Calu3 (cell line): ENCODE results near the gene SNX27. TPM values are rescaled to one million over a fixed set of nuclear protein-coding genes. Genes with fewer than 3 reads are reported as not detected.

Experiments
- BruUV-seq: library from RNA; stranded (reverse); fragments of 400-500 nt; replicated peaks from 2 replicates; lab custom pipeline; 2021; lab: Mats Ljungman, UMichigan
- CTCF ChIA-PET: fragments of 300-600 bp; sonication (Branson Sonifier 250); formaldehyde crosslinking; loops from one replicate; lab custom pipeline; 2022; ENCODE audit warnings: antibody characterized with exemption; lab: Charles Lee
- DNase-seq: peaks from one replicate; pipeline ENCODE4 v3.0.0; 2022
- H3K27ac Mint-ChIP-seq: one replicate; pipeline ENCODE4 v1.8.0; 2022; ENCODE audit warnings: mixed read lengths; ENCODE audit not compliant: unreplicated experiment
- H3K27me3 Mint-ChIP-seq: one replicate; pipeline ENCODE4 v1.8.0; 2022; ENCODE audit warnings: mixed read lengths; ENCODE audit not compliant: unreplicated experiment
- H3K36me3 Mint-ChIP-seq: one replicate; pipeline ENCODE4 v1.8.0; 2022; ENCODE audit warnings: mild to moderate bottlenecking, moderate library complexity, mixed read lengths; ENCODE audit not compliant: insufficient read depth, unreplicated experiment
- H3K4me1 Mint-ChIP-seq: one replicate; pipeline ENCODE4 v1.8.0; 2022; ENCODE audit warnings: mild to moderate bottlenecking, low read depth, mixed read lengths; ENCODE audit not compliant: unreplicated experiment
- H3K4me3 Mint-ChIP-seq: one replicate; pipeline ENCODE4 v1.8.0; 2022; ENCODE audit warnings: mild to moderate bottlenecking, low read depth, moderate library complexity, mixed read lengths; ENCODE audit not compliant: unreplicated experiment
- H3K9me3 Mint-ChIP-seq: one replicate; pipeline ENCODE4 v1.8.0; 2022; ENCODE audit warnings: low read depth, mixed read lengths; ENCODE audit not compliant: unreplicated experiment
- intact Hi-C: fragments of 100-400 bp; cut with micrococcal nuclease; formaldehyde crosslinking; loops from one replicate; pipeline ENCODE4 v1.10.0; 2022; ENCODE audit not compliant: unreplicated experiment
- total RNA-seq: library from RNA; stranded (reverse); gene quantifications from 2 replicates; pipeline ENCODE4 v1.2.3, GENCODE V29; 2022
- TF ChIP-seq, protein P1 (sequence below): fragments of 200-600 bp; IDR thresholded peaks from one replicate; pipeline ENCODE4 v1.8.0; 2022; ENCODE audit warnings: antibody characterized with exemption; ENCODE audit not compliant: unreplicated experiment

SNX27 gene
- total RNA-seq, 1 experiment from 2014 or later, result 57.1 TPM

- CTCF ChIA-PET, result no interaction called here
- Mint-ChIP-seq H3K36me3 (peaks cover 2% of the 10 kb centered on the region), H3K27me3 (peaks cover 70% of the 10 kb centered on the region), H3K4me3 (no peak overlapping the region), H3K27ac (no peak overlapping the region), H3K9me3 (no peaks in the 10 kb centered on the region), H3K4me1 (peaks cover 42% of the 10 kb centered on the region)
- no TSS peak for BruUV-seq
- intact Hi-C loops, result no loop called here
- TF ChIP-seq, protein P1, sequence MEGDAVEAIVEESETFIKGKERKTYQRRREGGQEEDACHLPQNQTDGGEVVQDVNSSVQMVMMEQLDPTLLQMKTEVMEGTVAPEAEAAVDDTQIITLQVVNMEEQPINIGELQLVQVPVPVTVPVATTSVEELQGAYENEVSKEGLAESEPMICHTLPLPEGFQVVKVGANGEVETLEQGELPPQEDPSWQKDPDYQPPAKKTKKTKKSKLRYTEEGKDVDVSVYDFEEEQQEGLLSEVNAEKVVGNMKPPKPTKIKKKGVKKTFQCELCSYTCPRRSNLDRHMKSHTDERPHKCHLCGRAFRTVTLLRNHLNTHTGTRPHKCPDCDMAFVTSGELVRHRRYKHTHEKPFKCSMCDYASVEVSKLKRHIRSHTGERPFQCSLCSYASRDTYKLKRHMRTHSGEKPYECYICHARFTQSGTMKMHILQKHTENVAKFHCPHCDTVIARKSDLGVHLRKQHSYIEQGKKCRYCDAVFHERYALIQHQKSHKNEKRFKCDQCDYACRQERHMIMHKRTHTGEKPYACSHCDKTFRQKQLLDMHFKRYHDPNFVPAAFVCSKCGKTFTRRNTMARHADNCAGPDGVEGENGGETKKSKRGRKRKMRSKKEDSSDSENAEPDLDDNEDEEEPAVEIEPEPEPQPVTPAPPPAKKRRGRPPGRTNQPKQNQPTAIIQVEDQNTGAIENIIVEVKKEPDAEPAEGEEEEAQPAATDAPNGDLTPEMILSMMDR, result no peak
- no peak for DNase-seq
These were observed 104.5 kb downstream of the SNX27 start for GRCh38 chr1:151716405-151716762.

DNA sequence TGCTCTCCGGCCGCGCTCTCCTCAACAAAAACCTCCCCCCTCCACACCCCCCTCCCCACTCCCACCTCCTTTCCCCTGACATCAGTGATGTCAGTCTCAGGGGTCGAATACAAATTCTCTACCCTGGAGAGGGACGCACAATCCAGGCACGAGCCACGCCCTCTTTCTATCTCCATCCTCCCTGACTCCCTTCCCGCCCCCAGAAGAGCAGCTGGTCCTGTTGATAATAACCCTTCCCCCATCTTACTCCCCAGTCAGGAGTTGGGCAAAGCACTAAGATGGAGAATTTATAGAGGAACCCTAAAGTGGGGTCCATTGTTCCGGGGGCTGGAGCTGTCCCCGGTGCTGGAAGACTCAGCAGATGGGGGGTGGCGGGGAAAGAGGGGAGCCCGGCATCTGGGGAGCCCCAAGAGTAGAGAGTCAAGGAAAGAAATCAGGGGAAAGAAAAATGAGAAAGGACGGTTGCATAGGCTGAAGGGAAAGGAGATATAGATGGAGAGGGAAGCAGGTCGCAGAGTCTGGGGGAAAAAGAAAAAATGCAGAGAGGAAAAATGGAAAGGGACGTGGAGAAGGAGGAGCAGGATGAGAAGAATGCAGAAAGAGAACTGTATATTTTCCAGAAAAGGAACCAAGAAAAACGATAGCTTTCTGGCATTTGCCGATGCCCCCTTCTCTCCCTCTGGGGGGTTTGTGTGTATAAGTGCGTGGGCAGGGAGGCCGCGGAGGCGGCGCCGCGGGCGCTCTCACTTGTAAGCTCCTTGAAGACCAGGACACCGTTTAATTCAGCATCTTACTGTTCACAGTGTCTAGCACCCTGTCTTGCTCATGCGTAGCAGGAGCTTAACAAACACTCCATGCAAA, 105.2 kb downstream of the SNX27 start, which contains the start of gene CELF3:
Gene CELF3 (minus strand): TSS at position 33 of the 861 bp plus-strand sequence. CDS start 783 bp downstream, outside the sequence.
- intact Hi-C loops, result no loop called here
- peaks cover 5% of the 10 kb centered on the region for H3K36me3 Mint-ChIP-seq
- H3K9me3 Mint-ChIP-seq, result no peaks in the 10 kb centered on the region
- BruUV-seq, result no TSS peak
- CTCF ChIA-PET, result interaction anchor here (0.8 to 1.9 kb wide), 3 partner anchors 12 to 92 kb away, joined by 3 to 5 read pairs (median 4); no protein-coding TSS in a partner anchor
- TF ChIP-seq, protein P1, result no peak
- no peak within 1 kb of the TSS for H3K27ac Mint-ChIP-seq
- H3K27me3 Mint-ChIP-seq, result peaks cover 72% of the 10 kb centered on the region
- peaks cover 46% of the 10 kb centered on the region for H3K4me1 Mint-ChIP-seq
- no peak within 1 kb of the TSS for H3K4me3 Mint-ChIP-seq
- DNase-seq, result no peak

DNA sequence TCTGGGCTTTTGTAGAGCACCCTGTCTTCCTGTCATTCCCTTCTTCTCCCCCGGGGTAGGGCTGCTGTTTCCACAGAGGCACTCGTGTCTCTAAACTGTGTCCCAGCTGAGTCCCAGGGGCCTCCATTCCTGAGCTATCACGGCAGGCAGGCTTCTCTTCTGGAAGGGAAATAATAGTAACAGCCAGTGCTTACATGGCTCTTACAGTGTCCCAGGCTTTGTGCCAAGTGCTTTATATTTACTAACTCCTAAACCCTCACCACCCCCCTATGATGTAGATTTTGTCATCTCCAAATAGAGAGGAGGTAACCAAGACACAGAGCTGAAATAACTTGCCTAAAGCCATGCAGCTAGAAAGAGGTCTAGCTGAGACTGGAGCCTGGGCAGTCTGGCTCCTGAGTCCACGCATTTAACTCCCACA, 106.2 kb downstream of the SNX27 start:
- no peak for DNase-seq
- Mint-ChIP-seq H3K4me3 (no peak overlapping the region), H3K27me3 (peaks cover 77% of the 10 kb centered on the region), H3K9me3 (no peaks in the 10 kb centered on the region), H3K36me3 (peaks cover 5% of the 10 kb centered on the region), H3K27ac (no peak overlapping the region), H3K4me1 (peaks cover 36% of the 10 kb centered on the region)
- intact Hi-C loops, result no loop called here
- TF ChIP-seq, protein P1, result no peak
- no TSS peak for BruUV-seq
- CTCF ChIA-PET, result interaction anchor here (1.0 to 1.9 kb wide), 2 partner anchors 11 to 15 kb away, joined by 3 to 5 read pairs; no protein-coding TSS in a partner anchor

GRCh38 chr1:151718666-151719065, 106.8 kb downstream of the SNX27 start:
- no TSS peak for BruUV-seq
- Mint-ChIP-seq H3K27ac (no peak overlapping the region), H3K27me3 (peaks cover 77% of the 10 kb centered on the region)

More at GRCh38 chr1:151718666-151719065, 106.8 kb downstream of the SNX27 start:
- H3K4me1 Mint-ChIP-seq, result peaks cover 30% of the 10 kb centered on the region
- no peak for DNase-seq
- CTCF ChIA-PET, result interaction anchor here (1.9 kb wide), 1 partner anchor 11 kb away, joined by 5 read pairs; no protein-coding TSS in a partner anchor
- peaks cover 5% of the 10 kb centered on the region for H3K36me3 Mint-ChIP-seq
- no peak overlapping the region for H3K4me3 Mint-ChIP-seq
- TF ChIP-seq, protein P1, result no peak
- intact Hi-C loops, result no loop called here
- H3K9me3 Mint-ChIP-seq, result no peaks in the 10 kb centered on the region
